MCF 10A (cell line): ENCODE results near the gene EIF1AD. TPM values are rescaled to one million over a fixed set of nuclear protein-coding genes. Genes with fewer than 3 reads are reported as not detected.

Experiments used
- BruUV-seq: library from RNA; stranded (reverse); fragments of 400-500 nt; replicated peaks from 2 replicates; lab custom pipeline; 2021; lab: Mats Ljungman, UMichigan
- CTCF ChIA-PET: fragments of 300-600 bp; sonication (Branson Sonifier 250); formaldehyde crosslinking; extraction: SDS; loops from one replicate; lab custom pipeline; 2021; ENCODE audit warnings: antibody characterized with exemption, inconsistent platforms; lab: Yijun Ruan, JAX
- POLR2A ChIA-PET: fragments of 300-600, 350-650 bp; sonication (Branson Sonifier 250); formaldehyde crosslinking; extraction: SDS; loops from one replicate; lab custom pipeline; 2020; ENCODE audit warnings: antibody characterized with exemption, inconsistent platforms; lab: Yijun Ruan, JAX
- DNase-seq: peaks from one replicate; pipeline ENCODE4 v3.0.0-alpha.2; 2018; ENCODE audit not compliant: unreplicated experiment
- H3K27ac Mint-ChIP-seq: one replicate; pipeline ENCODE4 v1.8.0; 2022; ENCODE audit warnings: mild to moderate bottlenecking, low read depth, mixed read lengths; ENCODE audit not compliant: unreplicated experiment
- H3K27me3 Mint-ChIP-seq: one replicate; pipeline ENCODE4 v1.8.0; 2022; ENCODE audit warnings: mixed read lengths; ENCODE audit not compliant: insufficient read depth, unreplicated experiment
- H3K36me3 Mint-ChIP-seq: one replicate; pipeline ENCODE4 v1.8.0; 2022; ENCODE audit warnings: mild to moderate bottlenecking, moderate library complexity, mixed read lengths; ENCODE audit not compliant: insufficient read depth, unreplicated experiment
- H3K4me1 Mint-ChIP-seq: one replicate; pipeline ENCODE4 v1.8.0; 2022; ENCODE audit warnings: mixed read lengths; ENCODE audit not compliant: insufficient read depth, unreplicated experiment
- H3K4me3 Mint-ChIP-seq: one replicate; pipeline ENCODE4 v1.8.0; 2022; ENCODE audit warnings: mild to moderate bottlenecking, moderate library complexity, mixed read lengths; ENCODE audit not compliant: unreplicated experiment
- H3K9me3 Mint-ChIP-seq: one replicate; pipeline ENCODE4 v1.8.0; 2022; ENCODE audit warnings: mixed read lengths; ENCODE audit not compliant: unreplicated experiment
- CTCF ChIP-seq: fragments of 200-600 bp; IDR thresholded peaks from one replicate; pipeline ENCODE4 v1.8.0; 2022; ENCODE audit warnings: antibody characterized with exemption, mild to moderate bottlenecking; ENCODE audit not compliant: unreplicated experiment
- intact Hi-C: fragments of 100-400 bp; cut with micrococcal nuclease; formaldehyde crosslinking; loops from 2 replicates; pipeline ENCODE4 v1.14.1; 2022
- total RNA-seq: library from RNA; stranded (reverse); gene quantifications from 2 replicates; pipeline ENCODE4 v1.2.3, GENCODE V29; 2022

The EIF1AD gene
- total RNA-seq, 1 experiment from 2014 or later, result 21.7 TPM

- Mint-ChIP-seq H3K27ac (no peak overlapping the region), H3K4me1 (no peaks in the 10 kb centered on the region), H3K36me3 (no peaks in the 10 kb centered on the region), H3K4me3 (no peak overlapping the region), H3K9me3 (no peaks in the 10 kb centered on the region), H3K27me3 (peaks cover 10% of the 10 kb centered on the region)
- no peak for DNase-seq
- intact Hi-C loops, result no loop called here
- POLR2A ChIA-PET, result no interaction called here
- CTCF ChIA-PET, result interaction anchor here (1.1 kb wide), 1 partner anchor 63 kb away, joined by 3 read pairs; no protein-coding TSS in a partner anchor
- no peak for TF ChIP-seq CTCF
- BruUV-seq, result no TSS peak
Observed at GRCh38 chr11:65947133-65947532, 54.8 kb downstream of the EIF1AD start.

GRCh38 chr11:65946655-65947054 is 55.3 kb downstream of the EIF1AD start:
- POLR2A ChIA-PET, result no interaction called here
- peaks cover 10% of the 10 kb centered on the region for H3K27me3 Mint-ChIP-seq
- intact Hi-C loops, result no loop called here
- no peak overlapping the region for H3K4me3 Mint-ChIP-seq
- no peak overlapping the region for H3K27ac Mint-ChIP-seq
- TF ChIP-seq CTCF, result no peak
- BruUV-seq, result no TSS peak
- CTCF ChIA-PET, result interaction anchor here (0.6 to 1.1 kb wide), 2 partner anchors 62 to 77 kb away, joined by 3 read pairs; no protein-coding TSS in a partner anchor
- H3K36me3 Mint-ChIP-seq, result no peaks in the 10 kb centered on the region
- H3K9me3 Mint-ChIP-seq, result no peaks in the 10 kb centered on the region
- H3K4me1 Mint-ChIP-seq, result peaks cover under 1% of the 10 kb centered on the region
- no peak for DNase-seq

Other genes starting within 250 kb of the EIF1AD start
- gene AP5B1, start 221.2 kb downstream of the EIF1AD start, total RNA-seq, result 12.9 and 14.4 TPM in 2 replicates
- not detected in 2 replicates for gene OVOL1, start 215.1 kb downstream of the EIF1AD start, total RNA-seq
- gene SNX32, start 168.2 kb downstream of the EIF1AD start, total RNA-seq, result not detected in 2 replicates
- 589 and 611 TPM in 2 replicates for gene CFL1, start 144.0 kb downstream of the EIF1AD start, total RNA-seq
- gene MUS81, start 141.7 kb downstream of the EIF1AD start, total RNA-seq, result 59.0 and 77.6 TPM in 2 replicates
- gene EFEMP2, start 129.4 kb downstream of the EIF1AD start, total RNA-seq, result 2.4 and 3.3 TPM in 2 replicates
- not detected in 2 replicates for gene CTSW, start 122.3 kb downstream of the EIF1AD start, total RNA-seq
- 79.8 and 80.8 TPM in 2 replicates for gene FIBP, start 113.7 kb downstream of the EIF1AD start, total RNA-seq
- 16.4 and 20.8 TPM in 2 replicates for gene CCDC85B, start 111.5 kb downstream of the EIF1AD start, total RNA-seq
- 95.3 and 124 TPM in 2 replicates for gene FOSL1, start 101.8 kb downstream of the EIF1AD start, total RNA-seq
- 48.0 and 49.4 TPM in 2 replicates for gene C11orf68, start 83.1 kb downstream of the EIF1AD start, total RNA-seq
- 162 and 167 TPM in 2 replicates for gene DRAP1, start 82.7 kb downstream of the EIF1AD start, total RNA-seq
- not detected in 2 replicates for gene TSGA10IP, start 56.7 kb downstream of the EIF1AD start, total RNA-seq
- 61.7 and 67.4 TPM in 2 replicates for gene SART1, start 40.4 kb downstream of the EIF1AD start, total RNA-seq
- gene BANF1, start 346 bp upstream of the EIF1AD start, total RNA-seq, result 154 and 198 TPM in 2 replicates
- not detected in 2 replicates for gene CST6, start 9.9 kb upstream of the EIF1AD start, total RNA-seq
- 0.61 and 0.79 TPM in 2 replicates for gene CATSPER1, start 24.3 kb upstream of the EIF1AD start, total RNA-seq
- gene GAL3ST3, start 47.0 kb upstream of the EIF1AD start, total RNA-seq, result not detected in 2 replicates
- gene SF3B2, start 50.2 kb upstream of the EIF1AD start, total RNA-seq, result 241 and 317 TPM in 2 replicates
- gene PACS1, start 68.1 kb upstream of the EIF1AD start, total RNA-seq, result 32.2 and 33.5 TPM in 2 replicates